ENCODE data around the gene USP35. TPM values are rescaled to one million over a fixed set of nuclear protein-coding genes. Genes with fewer than 3 reads are reported as not detected.

USP35 gene
- total RNA-seq, 1 experiment from 2014 or later, result 8.5 TPM

GRCh38 chr11:78201096-78201818 lies 12.5 kb downstream of the USP35 start:
- no peaks in the 10 kb centered on the region for H3F3A ChIP-seq (ENCODE audit: low read length, unreplicated experiment)
- H4K20me1 ChIP-seq (ENCODE audit: low read length), result no peaks in the 10 kb centered on the region
- intact Hi-C loops (cut with micrococcal nuclease), result no loop called here
- CTCF ChIA-PET, result no interaction called here
- H3K4me3 ChIP-seq (ENCODE audit: low read length), result no peak overlapping the region
- H3K27me3 ChIP-seq (ENCODE audit: low read length), result no peaks in the 10 kb centered on the region
- peaks cover 6% of the 10 kb centered on the region; the same call in 1 of the 2 replicates for H3K36me3 ChIP-seq (ENCODE audit: low read depth, low read length)
- no peak overlapping the region for H2AFZ ChIP-seq (ENCODE audit: low read length)
- H3K27ac ChIP-seq (ENCODE audit: low read length), result no peak overlapping the region
- no TSS peak for BruUV-seq (replicated peaks)
- H3K9me2 ChIP-seq (replicated peaks; ENCODE audit: low read length), result no peaks in the 10 kb centered on the region
- no peaks in the 10 kb centered on the region for H3K4me1 ChIP-seq (ENCODE audit: insufficient read depth, low read length)
- POLR2A ChIA-PET (ENCODE audit: unreplicated experiment), result no interaction called here
- H3K9ac ChIP-seq (ENCODE audit: low read length), result no peak overlapping the region
- H3K79me2 ChIP-seq (ENCODE audit: low read length), result no peaks in the 10 kb centered on the region
- ATAC-seq, result no peak
- H3K9me3 ChIP-seq (ENCODE audit: low read length), result no peaks in the 10 kb centered on the region
- no peak for TF ChIP-seq EZH2phosphoT487 (IDR thresholded peaks at IDR 0.05; ENCODE audit: borderline replicate concordance, low read length)
- no peak overlapping the region for H3K4me2 ChIP-seq (ENCODE audit: low read length)
- no peak for DNase-seq

- Histone ChIP-seq H2AFZ (ENCODE audit: low read length) (no peak overlapping the region), H3K9me2 (replicated peaks; ENCODE audit: low read length) (no peaks in the 10 kb centered on the region), H3K9me3 (ENCODE audit: low read length) (no peaks in the 10 kb centered on the region), H3K4me2 (ENCODE audit: low read length) (no peak overlapping the region), H3F3A (ENCODE audit: low read length, unreplicated experiment) (no peaks in the 10 kb centered on the region), H3K4me1 (ENCODE audit: insufficient read depth, low read length) (no peaks in the 10 kb centered on the region), H3K4me3 (ENCODE audit: low read length) (no peak overlapping the region), H3K27ac (ENCODE audit: low read length) (no peak overlapping the region), H3K36me3 (ENCODE audit: low read depth, low read length) (peaks cover 6% of the 10 kb centered on the region; the same call in 1 of the 2 replicates), H3K9ac (ENCODE audit: low read length) (no peak overlapping the region), H3K27me3 (ENCODE audit: low read length) (no peaks in the 10 kb centered on the region), H4K20me1 (ENCODE audit: low read length) (no peaks in the 10 kb centered on the region), H3K79me2 (ENCODE audit: low read length) (no peaks in the 10 kb centered on the region)
- ATAC-seq, result no peak
- CTCF ChIA-PET, result no interaction called here
- POLR2A ChIA-PET (ENCODE audit: unreplicated experiment), result no interaction called here
- no peak for TF ChIP-seq EZH2phosphoT487 (IDR thresholded peaks at IDR 0.05; ENCODE audit: borderline replicate concordance, low read length)
- TF ChIP-seq CTCF (conservative IDR thresholded peaks at IDR 0.05; ENCODE audit: low read depth, low read length), result no peak
- no peak for TF ChIP-seq EZH2 (IDR thresholded peaks at IDR 0.05; ENCODE audit: low read length, unreplicated experiment)
- no TSS peak for BruUV-seq (replicated peaks)
- intact Hi-C loops (cut with micrococcal nuclease), result no loop called here
- DNase-seq, result no peak
Measured at GRCh38 chr11:78202733-78203167, 14.0 kb downstream of the USP35 start.

- no peaks in the 10 kb centered on the region for H4K20me1 ChIP-seq (ENCODE audit: low read length)
- no peaks in the 10 kb centered on the region for H3K9me3 ChIP-seq (ENCODE audit: low read length)
- no peak overlapping the region for H2AFZ ChIP-seq (ENCODE audit: low read length)
- H3K9me2 ChIP-seq (replicated peaks; ENCODE audit: low read length), result no peaks in the 10 kb centered on the region
- no peak for TF ChIP-seq CTCF (conservative IDR thresholded peaks at IDR 0.05; ENCODE audit: low read depth, low read length)
- no peak for TF ChIP-seq EZH2phosphoT487 (IDR thresholded peaks at IDR 0.05; ENCODE audit: borderline replicate concordance, low read length)
- no peak for TF ChIP-seq EZH2 (IDR thresholded peaks at IDR 0.05; ENCODE audit: low read length, unreplicated experiment)
- ChIA-PET POLR2A (ENCODE audit: unreplicated experiment) (no interaction called here), CTCF (no interaction called here)
- no peak overlapping the region for H3K27ac ChIP-seq (ENCODE audit: low read length)
- no peak for DNase-seq
- no peak overlapping the region for H3K4me3 ChIP-seq (ENCODE audit: low read length)
- H3K36me3 ChIP-seq (ENCODE audit: low read depth, low read length), result peaks cover 6% of the 10 kb centered on the region; the same call in 1 of the 2 replicates
- H3F3A ChIP-seq (ENCODE audit: low read length, unreplicated experiment), result no peaks in the 10 kb centered on the region
- H3K9ac ChIP-seq (ENCODE audit: low read length), result no peak overlapping the region
- intact Hi-C loops (cut with micrococcal nuclease), result no loop called here
- H3K4me2 ChIP-seq (ENCODE audit: low read length), result no peak overlapping the region
- H3K4me1 ChIP-seq (ENCODE audit: insufficient read depth, low read length), result no peaks in the 10 kb centered on the region
- no peaks in the 10 kb centered on the region for H3K79me2 ChIP-seq (ENCODE audit: low read length)
- BruUV-seq (replicated peaks), result no TSS peak
- H3K27me3 ChIP-seq (ENCODE audit: low read length), result no peaks in the 10 kb centered on the region
- ATAC-seq, result no peak
Measured at GRCh38 chr11:78203184-78203583, 14.5 kb downstream of the USP35 start.
